ENCODE results near the gene KLF11. TPM values are rescaled to one million over a fixed set of nuclear protein-coding genes. Genes with fewer than 3 reads are reported as not detected.

KLF11 gene
- total RNA-seq, 6 donors from 2014 or later, result 14.3 to 38.7 (median 23.4) TPM

- Histone ChIP-seq H3K9me3 (no peaks in the 10 kb centered on the region), H3K27ac (no peak overlapping the region), H3K4me1 (peaks cover 15 to 26% (median 23%) of the 10 kb centered on the region in 4 donors), H3K4me3 (no peak overlapping the region), H3K36me3 (peaks cover 0 to 6% (median 0%) of the 10 kb centered on the region in 4 donors), H3K27me3 (no peaks in the 10 kb centered on the region)
- no peak for ATAC-seq (ENCODE audit: low FRiP score in 2 of 2)
- DNase-seq, result peak in 1 of 2 donors; percentile 11
- WGBS, 2 donors, result 96 to 98% methylated on average over 17 of the region's 17 CpGs
- no peak for TF ChIP-seq EP300 (IDR thresholded peaks at IDR 0.05)
- no peak for TF ChIP-seq POLR2AphosphoS5 (IDR thresholded peaks at IDR 0.05)
- TF ChIP-seq CTCF (IDR thresholded peaks at IDR 0.05), result no peak
Observed at GRCh38 chr2:10005461-10006235, 37.7 kb upstream of the KLF11 start.

- Histone ChIP-seq H3K4me3 (peak overlapping the region in 1 of 4 donors; percentile 19), H3K27ac (peak overlapping the region in 1 of 4 donors; percentile 54), H3K27me3 (no peaks in the 10 kb centered on the region), H3K9me3 (no peaks in the 10 kb centered on the region), H3K36me3 (no peaks in the 10 kb centered on the region), H3K4me1 (peaks cover 15 to 26% (median 23%) of the 10 kb centered on the region in 4 donors)
- ATAC-seq (ENCODE audit: low FRiP score in 2 of 2) (peak; percentile 7 to 28), DNase-seq (peak; percentile 26 to 84)
- no peak for TF ChIP-seq CTCF (IDR thresholded peaks at IDR 0.05)
- TF ChIP-seq POLR2AphosphoS5 (IDR thresholded peaks at IDR 0.05), result no peak
- no peak for TF ChIP-seq EP300 (IDR thresholded peaks at IDR 0.05)
- no peak for TF ChIP-seq POLR2A (IDR thresholded peaks at IDR 0.05)
- 53 to 67% methylated on average over 39 to 40 of the region's 64 CpGs for WGBS, 2 donors
Observed at GRCh38 chr2:10006236-10007161, 36.9 kb upstream of the KLF11 start.

- WGBS, 2 donors, result 86 to 89% methylated on average over 9 of the region's 9 CpGs
- Histone ChIP-seq H3K36me3 (no peaks in the 10 kb centered on the region), H3K4me1 (peaks cover 15 to 26% (median 23%) of the 10 kb centered on the region in 4 donors), H3K27me3 (no peaks in the 10 kb centered on the region), H3K9me3 (no peaks in the 10 kb centered on the region), H3K27ac (no peak overlapping the region), H3K4me3 (no peak overlapping the region)
- DNase-seq (no peak), ATAC-seq (ENCODE audit: low FRiP score in 2 of 2) (peak in 1 of 2 donors; percentile 55)
- TF ChIP-seq POLR2AphosphoS5 (IDR thresholded peaks at IDR 0.05), result no peak
- no peak for TF ChIP-seq EP300 (IDR thresholded peaks at IDR 0.05)
Observed at GRCh38 chr2:10007435-10007834, 35.9 kb upstream of the KLF11 start.

- DNase-seq (peak in 1 of 2 donors; percentile 55), ATAC-seq (ENCODE audit: low FRiP score in 2 of 2) (peak in 1 of 2 donors; percentile 15)
- 76 to 80% methylated on average over 17 to 21 of the region's 22 CpGs for WGBS, 2 donors
- H3K36me3 ChIP-seq, result no peaks in the 10 kb centered on the region
- no peaks in the 10 kb centered on the region for H3K9me3 ChIP-seq
- no peak overlapping the region for H3K4me3 ChIP-seq
- H3K4me1 ChIP-seq, result peaks cover 15 to 26% (median 23%) of the 10 kb centered on the region in 4 donors
- peak overlapping the region in 1 of 4 donors; percentile 34 for H3K27ac ChIP-seq
- no peak for TF ChIP-seq CTCF (IDR thresholded peaks at IDR 0.05)
- no peak for TF ChIP-seq EP300 (IDR thresholded peaks at IDR 0.05)
- no peak for TF ChIP-seq POLR2AphosphoS5 (IDR thresholded peaks at IDR 0.05)
- no peak for TF ChIP-seq POLR2A (IDR thresholded peaks at IDR 0.05)
- H3K27me3 ChIP-seq, result no peaks in the 10 kb centered on the region
Observed at GRCh38 chr2:10007921-10008808, 35.2 kb upstream of the KLF11 start.

All from upper lobe of left lung (tissue), 6 donors.